Hepatocyte (in vitro differentiated cells): ENCODE measurements around the gene MARF1. TPM values are rescaled to one million over a fixed set of nuclear protein-coding genes. Genes with fewer than 3 reads are reported as not detected.

Experiments used
- DNase-seq: peaks from one replicate; pipeline ENCODE4 v3.0.0-alpha.2; 2016; ENCODE audit warnings: low spot score
- H2AFZ ChIP-seq: fragments of 200-600 bp; sonication (generic); 2 replicates; pipeline ENCODE4 v1.6.0; 2016; ENCODE audit warnings: antibody characterized with exemption, mild to moderate bottlenecking
- H3K27ac ChIP-seq: fragments of 200-600 bp; sonication (generic); 2 replicates; pipeline ENCODE4 v1.5.1; 2016; ENCODE audit warnings: mild to moderate bottlenecking
- H3K27me3 ChIP-seq: fragments of 200-600 bp; sonication (generic); 2 replicates; pipeline ENCODE4 v1.6.1; 2016
- H3K36me3 ChIP-seq: fragments of 200-600 bp; sonication (generic); replicated peaks from 2 replicates; pipeline ENCODE4 v1.5.1; 2016; ENCODE audit warnings: low read depth; ENCODE audit not compliant: insufficient read depth
- H3K4me1 ChIP-seq: fragments of 200-600 bp; sonication (generic); 2 replicates; pipeline ENCODE4 v1.5.1; 2016; ENCODE audit warnings: mild to moderate bottlenecking, moderate library complexity; ENCODE audit not compliant: insufficient read depth
- H3K4me2 ChIP-seq: fragments of 200-600 bp; sonication (generic); 2 replicates; pipeline ENCODE4 v1.6.0; 2016
- H3K4me3 ChIP-seq: fragments of 200-600 bp; sonication (generic); 2 replicates; pipeline ENCODE4 v1.5.1; 2016; ENCODE audit warnings: mild to moderate bottlenecking
- H3K79me2 ChIP-seq: fragments of 200-600 bp; sonication (generic); 2 replicates; pipeline ENCODE4 v1.6.0; 2017; ENCODE audit warnings: mild to moderate bottlenecking
- H3K9me2 ChIP-seq: fragments of 200-600 bp; sonication (generic); replicated peaks from 2 replicates; pipeline ENCODE4 v1.6.0; 2017; ENCODE audit warnings: mild to moderate bottlenecking; ENCODE audit not compliant: insufficient read depth
- H3K9me3 ChIP-seq: fragments of 200-600 bp; sonication (generic); 2 replicates; pipeline ENCODE4 v1.5.1; 2016; ENCODE audit warnings: low read depth, mild to moderate bottlenecking
- H4K20me1 ChIP-seq: fragments of 200-600 bp; sonication (generic); 2 replicates; pipeline ENCODE4 v1.6.0; 2016; ENCODE audit warnings: mild to moderate bottlenecking; ENCODE audit not compliant: insufficient read depth, poor library complexity, severe bottlenecking
- CTCF ChIP-seq: fragments of 200-600 bp; sonication (generic); IDR thresholded peaks from 2 replicates; pipeline ENCODE4 v1.5.1; 2016; ENCODE audit warnings: antibody characterized with exemption, mild to moderate bottlenecking; ENCODE audit not compliant: poor library complexity
- EZH2 ChIP-seq: fragments of 200-600 bp; sonication (generic); IDR thresholded peaks from 2 replicates; pipeline ENCODE4 v1.6.1; 2016; ENCODE audit warnings: antibody characterized with exemption, mild to moderate bottlenecking, borderline replicate concordance
- EZH2phosphoT487 ChIP-seq: fragments of 200-600 bp; sonication (generic); IDR thresholded peaks from one replicate; pipeline ENCODE4 v1.6.1; 2018; ENCODE audit warnings: antibody characterized with exemption, mild to moderate bottlenecking, low read depth, moderate library complexity; ENCODE audit not compliant: unreplicated experiment, severe bottlenecking
- WGBS: methylation state at CpG from one replicate; pipeline ENCODE4 v1.1.6; 2016; ENCODE audit warnings: low lambda C conversion rate; ENCODE audit errors: missing lambda C conversion rate; 5-methylcytosine and 5-hydroxymethylcytosine counted together
- polyA plus RNA-seq: library from polyadenylated mRNA; unstranded; fragments of >200 nt; fragmentation: Nextera tagmentation; extraction: Ambion mirVana; gene quantifications from 2 replicates; pipeline ENCODE4 v1.2.1, GENCODE V29; 2016
- total RNA-seq: library from RNA; depleted of rRNA; stranded (reverse); fragments of >200 nt; gene quantifications from 2 replicates; pipeline ENCODE4 v1.2.3, GENCODE V29; 2014

Gene MARF1
- total and polyA plus RNA-seq, 2 experiments from 2014 or later = 7.0 to 15.5 TPM

- TF ChIP-seq EZH2 (no peak), EZH2phosphoT487 (no peak), CTCF (no peak)
- Histone ChIP-seq H3K27me3 (no peaks in the 10 kb centered on the region), H2AFZ (peak overlapping the region; percentile 99), H3K9me3 (no peaks in the 10 kb centered on the region), H3K4me3 (no peak overlapping the region), H3K4me1 (peaks cover 10% of the 10 kb centered on the region), H4K20me1 (peaks cover 9% of the 10 kb centered on the region), H3K9me2 (no peaks in the 10 kb centered on the region), H3K36me3 (no peaks in the 10 kb centered on the region), H3K4me2 (peak overlapping the region; percentile 90), H3K79me2 (peaks cover 31% of the 10 kb centered on the region), H3K27ac (peak overlapping the region; percentile 100)
- 59% methylated on average over 9 of the region's 9 CpGs for WGBS
- peak; percentile 33 for DNase-seq
Observed at GRCh38 chr16:15644267-15644961, 1.5 kb upstream of the MARF1 start.

- peak overlapping the region; percentile 88 for H3K4me3 ChIP-seq
- peak overlapping the region; percentile 99 for H2AFZ ChIP-seq
- H3K79me2 ChIP-seq = peaks cover 36% of the 10 kb centered on the region
- no peaks in the 10 kb centered on the region for H3K9me2 ChIP-seq
- H3K27ac ChIP-seq = peak overlapping the region; percentile 100
- no peak for DNase-seq
- TF ChIP-seq EZH2phosphoT487 (no peak), EZH2 (no peak), CTCF (no peak)
- no peaks in the 10 kb centered on the region for H3K27me3 ChIP-seq
- 39% methylated on average over 4 of the region's 4 CpGs for WGBS
- no peaks in the 10 kb centered on the region for H3K36me3 ChIP-seq
- H3K4me2 ChIP-seq = peak overlapping the region; percentile 90
- peaks cover 9% of the 10 kb centered on the region for H4K20me1 ChIP-seq
- H3K4me1 ChIP-seq = peaks cover 10% of the 10 kb centered on the region
- H3K9me3 ChIP-seq = no peaks in the 10 kb centered on the region
Observed at GRCh38 chr16:15643946-15644250, 944 bp upstream of the MARF1 start.

GRCh38 chr16:15642557-15643047, 352 bp downstream of the MARF1 start:
- no peaks in the 10 kb centered on the region for H3K27me3 ChIP-seq
- H3K9me3 ChIP-seq = no peaks in the 10 kb centered on the region
- peaks cover 45% of the 10 kb centered on the region for H3K79me2 ChIP-seq
- no peaks in the 10 kb centered on the region for H3K36me3 ChIP-seq
- H4K20me1 ChIP-seq = peaks cover 9% of the 10 kb centered on the region
- peak overlapping the region; percentile 92 for H3K27ac ChIP-seq
- 3% methylated on average over 3 of the region's 23 CpGs for WGBS
- peak; percentile 86 for DNase-seq
- H2AFZ ChIP-seq = peak overlapping the region; percentile 88
- TF ChIP-seq EZH2 (no peak), CTCF (peak; percentile 43)
- H3K4me1 ChIP-seq = peaks cover 10% of the 10 kb centered on the region
- H3K4me3 ChIP-seq = peak overlapping the region; percentile 95
- H3K4me2 ChIP-seq = peak overlapping the region; percentile 88
- no peaks in the 10 kb centered on the region for H3K9me2 ChIP-seq
